ENCODE data around the gene F8. TPM values are rescaled to one million over a fixed set of nuclear protein-coding genes. Genes with fewer than 3 reads are reported as not detected.
"Not testable (repeated sequence)": the region's sequence is repeated elsewhere in the genome, so short reads cannot be mapped to it uniquely, and the experiment has no call there.

F8 gene
- total and polyA plus RNA-seq, 2 of the 4 experiments (the other 2 are of a cell fraction): 1.4 to 1.5 TPM

- POLR2A ChIA-PET (ENCODE audit: unreplicated experiment): no interaction called here
- Histone ChIP-seq H3K4me2 (ENCODE audit: low read depth, low read length) (no peak overlapping the region), H3K36me3 (ENCODE audit: control insufficient read depth, insufficient read depth, low read length) (no peaks in the 10 kb centered on the region), H3K4me1 (ENCODE audit: control insufficient read depth, insufficient read depth, low read length) (no peaks in the 10 kb centered on the region), H3K23ac (ENCODE audit: low read depth, low read length) (no peak overlapping the region), H2BK20ac (ENCODE audit: low read depth, low read length) (no peak overlapping the region), H4K20me1 (ENCODE audit: insufficient read depth, low read length) (no peaks in the 10 kb centered on the region), H2AK5ac (ENCODE audit: low read depth, low read length) (no peak overlapping the region), H3K9me3 (ENCODE audit: control insufficient read depth, insufficient read depth, low read length) (0 out of 2 replicates have a peak, but pooled peaks cover 2% of the 10 kb centered on the region), H2AK9ac (replicated peaks; ENCODE audit: low read depth, low read length, poor library complexity) (no peak overlapping the region), H3K56ac (ENCODE audit: extremely low read depth, insufficient read depth, low read length) (no peak overlapping the region), H3K14ac (replicated peaks; ENCODE audit: low read depth, low read length) (no peak overlapping the region), H3K4ac (ENCODE audit: low read depth, low read length) (no peak overlapping the region), H4K8ac (ENCODE audit: low read depth in 2 of 2, low read length in 2 of 2) (no peak overlapping the region), H3K27me3 (ENCODE audit: control insufficient read depth, insufficient read depth, low read length) (no peaks in the 10 kb centered on the region), H4K5ac (ENCODE audit: low read depth, low read length) (no peak overlapping the region), H3K9ac (ENCODE audit: low read depth, low read length) (no peak overlapping the region), H3K79me1 (ENCODE audit: low read depth in 1 of 2, low read length in 2 of 2) (no peaks in the 10 kb centered on the region), H3K9me1 (ENCODE audit: insufficient read depth, low read length) (no peaks in the 10 kb centered on the region), H3K4me3 (ENCODE audit: insufficient read depth, low read depth, low read length) (no peak overlapping the region), H2AFZ (replicated peaks; ENCODE audit: low read length, poor library complexity) (no peak overlapping the region), H3K18ac (ENCODE audit: low read depth, low read length) (no peak overlapping the region), H3K27ac (ENCODE audit: insufficient read depth, low read length) (no peak overlapping the region), H2BK5ac (ENCODE audit: low read depth, low read length, poor library complexity, severe bottlenecking) (no peak overlapping the region), H2BK15ac (ENCODE audit: low read depth, low read length) (no peak overlapping the region), H4K91ac (ENCODE audit: insufficient read depth, low read depth, low read length) (no peak overlapping the region), H2BK120ac (ENCODE audit: low read depth, low read length) (no peak overlapping the region)
- no CpG with 5 or more reads among the region's 1 CpG for WGBS, 2 experiments (ENCODE audit: extremely low coverage in 2 of 2, insufficient read length in 1 of 2)
- dilution Hi-C loops (cut with HindIII; ENCODE audit: low sequenced_read_pairs, unreplicated experiment) (no loop called here), intact Hi-C loops (cut with micrococcal nuclease) (no loop called here), in situ Hi-C loops (cut with MboI; ENCODE audit: low sequenced_read_pairs) (no loop called here)
- CTCF ChIA-PET: no interaction called here
- TF ChIP-seq SMC3 (IDR thresholded peaks at IDR 0.05; ENCODE audit: low read depth, low read length) (no peak), CEBPB (IDR thresholded peaks at IDR 0.05; ENCODE audit: low read depth, low read length) (no peak), CHD1 (IDR thresholded peaks at IDR 0.05; ENCODE audit: low read depth, low read length) (no peak), ELK1 (IDR thresholded peaks at IDR 0.05; ENCODE audit: borderline replicate concordance, low read depth, low read length) (no peak), RCOR1 (IDR thresholded peaks at IDR 0.05; ENCODE audit: insufficient replicate concordance, low read length) (no peak), FOS (IDR thresholded peaks at IDR 0.05; ENCODE audit: low read depth, low read length) (no peak), MAZ (IDR thresholded peaks at IDR 0.05; ENCODE audit: borderline replicate concordance, low read depth, low read length) (no peak)
- ATAC-seq (ENCODE audit: low read depth) (no peak), DNase-seq (no peak)
- no TSS peak for BruUV-seq (replicated peaks)
Observed at GRCh38 chrX:154890990-154891639, 131.4 kb downstream of the F8 start.

GRCh38 chrX:154886789-154887221 lies 135.7 kb downstream of the F8 start:
- H3K4ac ChIP-seq (ENCODE audit: low read depth, low read length); H3K18ac ChIP-seq (ENCODE audit: low read depth, low read length); H3K4me1 ChIP-seq (ENCODE audit: control insufficient read depth, insufficient read depth, low read length); H3K23ac ChIP-seq (ENCODE audit: low read depth, low read length); H4K5ac ChIP-seq (ENCODE audit: low read depth, low read length); H2BK5ac ChIP-seq (ENCODE audit: low read depth, low read length, poor library complexity, severe bottlenecking); H4K8ac ChIP-seq (ENCODE audit: low read depth in 2 of 2, low read length in 2 of 2); in situ Hi-C loops (cut with MboI; ENCODE audit: low sequenced_read_pairs); H3K4me2 ChIP-seq (ENCODE audit: low read depth, low read length); H3K9ac ChIP-seq (ENCODE audit: low read depth, low read length); H2BK20ac ChIP-seq (ENCODE audit: low read depth, low read length); H3K9me3 ChIP-seq (ENCODE audit: control insufficient read depth, insufficient read depth, low read length); H3K36me3 ChIP-seq (ENCODE audit: control insufficient read depth, insufficient read depth, low read length); H4K20me1 ChIP-seq (ENCODE audit: insufficient read depth, low read length); H2BK15ac ChIP-seq (ENCODE audit: low read depth, low read length); H4K91ac ChIP-seq (ENCODE audit: insufficient read depth, low read depth, low read length); H2AK5ac ChIP-seq (ENCODE audit: low read depth, low read length); H2AK9ac ChIP-seq (replicated peaks; ENCODE audit: low read depth, low read length, poor library complexity); H2AFZ ChIP-seq (replicated peaks; ENCODE audit: low read length, poor library complexity); DNase-seq; H3K56ac ChIP-seq (ENCODE audit: extremely low read depth, insufficient read depth, low read length); H3K9me1 ChIP-seq (ENCODE audit: insufficient read depth, low read length); POLR2A ChIA-PET (ENCODE audit: unreplicated experiment); H3K4me3 ChIP-seq (ENCODE audit: insufficient read depth, low read depth, low read length); CTCF ChIA-PET; H3K14ac ChIP-seq (replicated peaks; ENCODE audit: low read depth, low read length); intact Hi-C loops (cut with micrococcal nuclease); H3K27me3 ChIP-seq (ENCODE audit: control insufficient read depth, insufficient read depth, low read length); BruUV-seq (replicated peaks); dilution Hi-C loops (cut with HindIII; ENCODE audit: low sequenced_read_pairs, unreplicated experiment); H3K79me1 ChIP-seq (ENCODE audit: low read depth in 1 of 2, low read length in 2 of 2); H3K27ac ChIP-seq (ENCODE audit: insufficient read depth, low read length); H2BK120ac ChIP-seq (ENCODE audit: low read depth, low read length): not testable (repeated sequence)
- no CpG with 5 or more reads among the region's 62 CpGs for WGBS, 2 experiments (ENCODE audit: extremely low coverage in 2 of 2, insufficient read length in 1 of 2)
- peak; percentile 66 for ATAC-seq (ENCODE audit: low read depth)
